Stimulated activated CD4-positive, alpha-beta T cell treated with anti-CD3 and anti-CD28 coated beads, Interleukin-4, amount 100 ng/mL, for 24 hours (primary cell): ENCODE measurements around the gene POLE4.

Experiments used
- DNase-seq: peaks from one replicate; pipeline ENCODE4 v3.0.0-alpha.2; 2020

Gene POLE4

GRCh38 chr2:74941284-74941683, 17.2 kb upstream of the POLE4 start:
- DNase-seq: no peak

GRCh38 chr2:74942263-74942662, 16.2 kb upstream of the POLE4 start:
- DNase-seq: no peak

- no peak for DNase-seq
Measured at GRCh38 chr2:74944987-74945787, 13.3 kb upstream of the POLE4 start.

- DNase-seq: no peak
Measured at GRCh38 chr2:74945788-74946331, 12.6 kb upstream of the POLE4 start.

- no peak for DNase-seq
Measured at GRCh38 chr2:74947703-74948102, 10.7 kb upstream of the POLE4 start.

DNA sequence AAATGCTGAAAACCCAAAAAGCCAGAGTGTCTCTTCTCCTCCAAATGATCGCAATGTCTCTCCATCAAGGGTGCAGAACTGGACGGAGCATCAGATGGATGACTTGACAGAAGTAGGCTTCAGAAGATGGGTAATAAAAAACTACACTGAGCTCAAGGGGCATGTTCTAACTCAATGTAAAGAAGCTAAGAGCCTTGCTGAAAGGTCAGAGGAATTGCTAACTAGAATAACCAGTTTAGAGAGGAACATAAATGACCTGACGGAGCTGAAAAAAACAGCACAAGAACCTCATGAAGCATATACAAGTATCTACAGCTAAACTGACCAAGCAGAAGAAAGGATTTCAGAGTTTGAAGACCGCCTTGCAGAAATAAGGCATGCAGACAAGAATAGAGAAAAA, 9.7 kb upstream of the POLE4 start:
- no peak for DNase-seq

DNA sequence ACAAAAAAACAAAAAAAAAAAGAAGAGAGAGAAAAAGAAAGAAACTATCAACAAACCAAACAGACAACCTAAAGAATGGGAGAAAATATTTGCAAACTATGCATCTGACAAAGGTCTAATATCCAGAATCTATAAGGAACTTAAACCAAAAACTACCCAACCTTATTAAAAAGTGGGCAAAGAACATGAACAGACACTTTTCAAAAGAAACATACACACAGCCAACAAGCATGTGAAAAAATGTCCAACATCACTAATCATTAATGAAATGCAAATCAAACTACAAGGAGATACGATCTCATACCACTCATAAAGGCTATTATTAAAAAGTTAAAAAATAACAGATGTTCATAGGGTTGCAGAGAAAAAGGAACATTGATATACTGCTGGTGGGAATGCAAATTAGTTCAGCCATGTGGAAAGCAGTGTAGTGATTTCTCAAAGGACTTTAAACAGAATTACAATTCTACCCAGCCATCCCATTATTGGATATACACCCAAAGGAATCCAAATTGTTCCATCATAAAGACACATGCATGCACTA, 7.2 kb upstream of the POLE4 start:
- DNase-seq: no peak

DNA sequence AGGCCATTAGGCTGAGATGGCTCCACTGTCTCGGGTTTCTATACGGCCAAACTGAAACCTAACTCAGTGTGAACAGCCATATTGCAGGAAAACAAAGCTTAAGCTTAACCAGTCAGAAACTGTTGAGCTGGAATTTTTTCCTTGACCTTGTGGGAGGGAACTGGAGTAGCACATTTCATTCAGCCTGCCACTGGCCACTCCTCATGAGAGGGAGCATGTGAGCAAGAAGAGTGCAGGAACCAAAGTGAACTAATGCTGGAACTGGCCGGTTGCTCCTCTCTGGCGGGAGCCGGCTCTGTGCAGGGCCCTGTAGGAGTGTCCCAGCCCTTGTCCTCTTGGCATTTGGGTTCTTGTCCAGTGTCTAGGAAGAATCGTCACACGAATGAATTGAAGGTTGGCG, 5.9 kb upstream of the POLE4 start:
- DNase-seq: no peak

GRCh38 chr2:74953796-74954499, 4.5 kb upstream of the POLE4 start:
- DNase-seq: no peak

GRCh38 chr2:74954500-74954874, 4.0 kb upstream of the POLE4 start:
- no peak for DNase-seq

GRCh38 chr2:74957886-74958273, 563 bp upstream of the POLE4 start:
- DNase-seq: no peak

DNA sequence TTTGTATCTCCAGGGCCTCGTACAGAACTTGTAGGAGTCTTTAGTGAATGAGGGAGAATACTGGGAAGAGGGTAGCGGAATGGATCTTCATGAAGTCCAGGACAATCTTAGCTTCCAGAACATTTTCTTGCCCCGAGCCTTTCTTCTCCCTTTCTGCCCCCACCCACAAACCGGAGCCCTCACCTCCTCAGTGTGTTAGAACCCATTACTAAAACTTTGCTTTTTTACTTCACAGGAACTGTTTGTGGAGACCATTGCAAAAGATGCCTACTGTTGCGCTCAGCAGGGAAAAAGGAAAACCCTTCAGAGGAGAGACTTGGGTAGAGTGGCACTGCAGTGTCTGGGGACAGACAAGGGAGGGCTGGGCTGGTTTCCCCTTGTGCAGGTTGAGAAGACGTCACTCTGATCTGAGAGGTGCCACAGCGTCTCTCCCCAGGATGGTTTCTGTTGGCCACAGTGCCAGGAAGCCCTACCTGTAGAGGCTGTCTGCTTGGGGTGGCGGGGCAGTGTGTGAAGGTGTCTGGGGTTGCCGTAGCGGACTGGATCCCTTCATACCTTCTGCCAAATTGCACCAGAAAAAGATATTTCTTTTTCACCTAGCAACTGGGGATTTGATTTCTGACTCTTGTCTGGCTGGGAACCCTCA, 786 bp downstream of the POLE4 start:
- no peak for DNase-seq

GRCh38 chr2:74966887-74967286, 8.4 kb downstream of the POLE4 start:
- no peak for DNase-seq

GRCh38 chr2:74975016-74975415, 16.6 kb downstream of the POLE4 start:
- no peak for DNase-seq

GRCh38 chr2:74979844-74980243, 21.4 kb downstream of the POLE4 start:
- DNase-seq: no peak

GRCh38 chr2:74982577-74982976, 24.1 kb downstream of the POLE4 start:
- no peak for DNase-seq

DNA sequence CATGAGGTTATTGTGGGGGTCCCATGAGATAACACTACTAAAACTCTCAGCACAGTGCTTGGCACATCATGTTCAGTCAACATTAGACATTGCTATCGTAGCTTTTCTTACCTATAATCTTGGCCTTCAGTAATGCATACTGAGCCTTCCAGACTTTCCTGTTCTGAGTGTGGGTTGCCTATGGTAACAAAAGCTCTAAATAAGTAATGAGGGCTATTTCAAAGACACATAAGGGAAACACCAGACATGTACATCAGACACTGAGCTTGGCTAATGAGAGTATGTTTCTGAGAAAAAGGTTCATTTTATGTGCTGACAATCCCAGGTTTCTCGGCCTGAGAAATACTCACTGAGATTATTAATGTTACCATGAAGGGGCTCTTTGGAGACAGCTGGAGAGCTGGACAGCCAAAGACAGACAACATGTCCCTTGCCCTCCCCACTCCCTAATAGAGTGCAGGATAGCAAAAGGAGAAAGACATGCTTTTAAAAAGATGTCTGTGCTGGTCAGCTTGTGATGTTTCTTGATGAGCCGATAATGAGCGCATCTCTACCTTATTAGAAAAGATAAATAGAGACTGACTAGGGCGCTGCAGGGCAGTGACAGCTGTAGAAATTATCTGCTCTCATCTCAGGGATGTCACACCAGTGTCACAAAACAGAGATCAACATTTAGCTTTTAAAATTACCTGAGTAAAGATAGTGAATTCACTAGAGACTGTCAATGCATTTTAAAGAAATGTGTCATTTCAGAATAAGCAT, 25.4 kb downstream of the POLE4 start:
- no peak for DNase-seq

- no peak for DNase-seq
Measured at GRCh38 chr2:74984947-74985637, 26.6 kb downstream of the POLE4 start.

DNA sequence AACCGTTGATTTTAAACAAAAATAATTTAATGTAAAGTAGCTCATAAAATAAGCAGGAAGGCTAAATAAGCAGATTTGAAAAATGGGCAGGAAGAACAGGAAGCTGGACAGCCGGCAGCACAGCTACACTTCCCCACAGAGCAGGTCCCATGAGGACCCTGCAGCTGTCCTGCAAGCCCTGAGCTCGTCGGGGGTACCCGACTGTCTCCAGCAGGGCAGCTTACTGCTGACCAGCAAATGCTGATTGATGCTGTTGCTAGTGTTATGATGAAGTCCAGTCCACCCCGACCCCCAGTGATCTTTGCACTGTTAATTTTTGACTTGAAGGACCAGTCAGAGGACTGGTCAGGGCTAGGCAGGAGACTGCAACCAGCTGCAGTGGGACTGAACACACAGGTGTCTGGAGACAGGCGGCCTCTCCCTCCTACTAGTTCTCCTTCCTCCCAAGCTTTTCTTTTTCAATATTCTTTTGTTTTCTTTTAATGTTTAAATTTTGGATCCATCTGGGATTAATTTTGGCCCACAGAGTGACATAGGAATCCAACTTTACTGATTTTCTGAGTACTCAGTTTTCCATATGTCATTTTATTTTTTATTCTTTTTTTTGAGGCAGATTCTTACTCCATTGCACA, 27.7 kb downstream of the POLE4 start:
- no peak for DNase-seq

DNA sequence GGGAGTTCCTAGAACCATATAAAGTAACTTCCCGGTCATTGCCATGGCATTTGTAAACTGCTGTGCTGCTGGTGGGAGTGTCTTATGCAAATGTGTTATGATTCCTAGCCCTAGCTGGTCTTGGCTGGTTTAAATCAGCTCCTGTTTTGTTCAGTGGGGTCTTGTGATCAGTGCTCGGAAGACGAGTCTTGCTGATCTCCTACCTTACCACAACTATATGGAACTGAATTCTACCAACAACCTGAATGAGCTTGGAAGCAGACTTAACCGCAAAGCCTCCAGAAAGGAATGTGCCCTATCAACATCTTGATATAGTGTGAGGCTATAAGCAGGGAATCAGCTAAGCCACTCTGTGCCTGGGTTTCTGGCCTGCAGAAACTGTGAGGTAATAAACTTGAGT, 33.5 kb downstream of the POLE4 start:
- DNase-seq: no peak

DNA sequence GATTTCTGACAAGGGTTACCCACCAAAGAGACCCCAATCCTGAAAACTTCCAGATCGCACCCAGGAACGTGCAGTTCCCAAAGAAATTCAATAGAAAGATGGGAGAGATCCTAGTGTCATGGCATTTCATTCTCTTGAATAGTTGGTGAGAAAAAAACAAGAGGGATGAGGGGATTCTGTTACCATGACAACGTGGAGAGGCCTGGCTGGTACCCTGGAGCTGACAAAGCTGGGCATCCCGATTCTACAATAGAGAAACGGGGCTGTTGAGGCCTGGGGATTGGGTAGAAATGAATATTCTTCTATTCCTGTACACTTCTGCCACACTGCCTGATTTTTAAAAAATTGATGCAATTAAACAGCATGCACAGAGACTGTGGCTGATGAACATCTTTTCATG, 41.0 kb downstream of the POLE4 start:
- DNase-seq: no peak

DNA sequence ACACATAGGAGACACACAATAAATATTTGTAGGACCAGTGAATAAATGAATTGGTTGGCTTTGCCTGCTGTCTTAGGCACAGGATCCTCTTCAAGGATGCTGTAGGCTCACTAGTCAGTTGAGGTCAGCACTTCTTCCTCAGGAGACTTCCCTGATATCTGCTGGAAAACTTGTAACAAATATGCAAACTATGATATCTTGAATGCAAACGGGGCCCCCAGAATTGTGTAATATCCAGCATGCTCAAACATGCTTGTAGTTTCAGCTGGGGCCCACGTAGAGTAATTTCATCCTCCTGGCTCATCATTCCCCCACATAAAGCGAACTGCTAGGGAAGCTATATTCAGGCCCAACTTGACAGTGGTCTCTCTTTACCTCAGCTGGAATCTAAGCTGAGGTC, 43.6 kb downstream of the POLE4 start:
- DNase-seq: no peak
